GM19193 (cell line): ENCODE data around the gene SETD3.

Source experiments
- POLR2A ChIP-seq: IDR thresholded peaks from 4 replicates; pipeline ENCODE4 v1.6.1; 2011; ENCODE audit not compliant: insufficient read depth, insufficient read length; ENCODE audit errors: extremely low read depth

The SETD3 gene

GRCh38 chr14:99389174-99389826 lies 91.4 kb downstream of the SETD3 start:
- TF ChIP-seq POLR2A = no peak

- TF ChIP-seq POLR2A = no peak
Observed at GRCh38 chr14:99388286-99388685, 92.4 kb downstream of the SETD3 start.

- TF ChIP-seq POLR2A = no peak
Observed at GRCh38 chr14:99387880-99388279, 92.8 kb downstream of the SETD3 start.

GRCh38 chr14:99384450-99385417 lies 95.9 kb downstream of the SETD3 start:
- TF ChIP-seq POLR2A = no peak

- TF ChIP-seq POLR2A = no peak
Observed at GRCh38 chr14:99383472-99384449, 96.9 kb downstream of the SETD3 start.

GRCh38 chr14:99382781-99383471 lies 97.7 kb downstream of the SETD3 start:
- TF ChIP-seq POLR2A = no peak

GRCh38 chr14:99382071-99382470 lies 98.6 kb downstream of the SETD3 start:
- TF ChIP-seq POLR2A = no peak

- no peak for TF ChIP-seq POLR2A
Observed at GRCh38 chr14:99381688-99382060, 99.0 kb downstream of the SETD3 start.

GRCh38 chr14:99380991-99381687 lies 99.5 kb downstream of the SETD3 start:
- no peak for TF ChIP-seq POLR2A

- TF ChIP-seq POLR2A = no peak
Observed at GRCh38 chr14:99380402-99380801, 100.3 kb downstream of the SETD3 start.

- no peak for TF ChIP-seq POLR2A
Observed at GRCh38 chr14:99378782-99379214, 101.9 kb downstream of the SETD3 start.

GRCh38 chr14:99377951-99378350 lies 102.7 kb downstream of the SETD3 start:
- TF ChIP-seq POLR2A = no peak

- TF ChIP-seq POLR2A = no peak
Observed at GRCh38 chr14:99374964-99375363, 105.7 kb downstream of the SETD3 start.
